Fibroblast of lung (primary cell): ENCODE results near the gene MSANTD1.

Source experiments
- CTCF ChIP-seq, 2 donors: IDR thresholded peaks in 1 of 2; conservative IDR thresholded peaks in 1 of 2; 1 replicate in 1 of 2; 2 replicates in 1 of 2; pipeline ENCODE4 v1.5.1; 2011 to 2012; ENCODE audit warnings: low read length in 2 of 2, control low read depth in 1 of 2, inconsistent platforms in 1 of 2, low read depth in 1 of 2, mild to moderate bottlenecking in 1 of 2
- EZH2 ChIP-seq: IDR thresholded peaks from 2 replicates; pipeline ENCODE4 v1.5.1; 2012; ENCODE audit warnings: low read length, control low read depth, mild to moderate bottlenecking; ENCODE audit errors: missing control alignments

- no peak for TF ChIP-seq CTCF (conservative IDR thresholded peaks at IDR 0.05 in 1 of 2, IDR thresholded peaks at IDR 0.05 in 1 of 2; ENCODE audit: low read depth in 1 of 2, low read length in 2 of 2)
- TF ChIP-seq EZH2: no peak
These were observed 23.0 kb upstream of the MSANTD1 start for GRCh38 chr4:3225936-3226335.
